ENCODE data around the gene LPIN1. TPM values are rescaled to one million over a fixed set of nuclear protein-coding genes. Genes with fewer than 3 reads are reported as not detected.

The LPIN1 gene
- total and polyA plus RNA-seq, 4 donors, result 10.1 to 27.4 (median 13.4) TPM

DNA sequence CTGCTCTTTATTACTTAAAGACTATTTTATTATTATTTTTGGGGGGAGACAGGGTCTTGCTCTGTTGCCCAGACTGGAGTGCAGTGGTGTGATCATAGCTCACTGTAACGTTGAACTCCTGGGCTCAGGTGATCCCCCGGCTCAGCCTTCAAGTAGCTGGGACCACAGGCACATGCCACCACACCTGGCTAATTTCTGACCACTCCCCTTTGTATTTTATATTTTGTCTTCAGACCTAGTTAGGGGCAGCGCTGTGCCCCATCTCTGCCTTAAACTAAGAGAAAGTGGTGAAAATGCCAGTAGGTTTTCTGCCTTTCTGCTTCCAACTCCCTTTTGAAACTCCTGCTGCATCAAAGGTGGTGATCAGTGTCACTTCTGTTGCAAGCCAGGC, 82.5 kb downstream of the LPIN1 start:
- TF ChIP-seq SP1 (IDR thresholded peaks at IDR 0.05) (no peak), NR2F2 (IDR thresholded peaks at IDR 0.05) (no peak), GABPA (IDR thresholded peaks at IDR 0.05 in 1 of 2, conservative IDR thresholded peaks at IDR 0.05 in 1 of 2) (no peak), TAF1 (conservative IDR thresholded peaks at IDR 0.05) (no peak)
- no peak overlapping the region for H3K9ac ChIP-seq (ENCODE audit: low read depth in 1 of 2, low read length in 2 of 2)
- no peak for DNase-seq (ENCODE audit: low spot score)
- peaks cover 6 to 24% (median 20%) of the 10 kb centered on the region in 4 donors for H3K4me1 ChIP-seq (ENCODE audit: control insufficient read depth in 4 of 4, insufficient read depth in 4 of 4, low read length in 3 of 4)
- H3K27me3 ChIP-seq (ENCODE audit: control insufficient read depth in 4 of 4, insufficient read depth in 4 of 4, low read length in 3 of 4), result no peaks in the 10 kb centered on the region
- H3K36me3 ChIP-seq (ENCODE audit: control insufficient read depth in 4 of 4, insufficient read depth in 3 of 4, low read depth in 1 of 4, low read length in 3 of 4), result peaks cover 13 to 23% (median 19%) of the 10 kb centered on the region in 4 donors
- H3K4me3 ChIP-seq (ENCODE audit: low read depth in 1 of 3, low read length in 3 of 3), result no peak overlapping the region
- peak overlapping the region; percentile 67 to 85 for H3K27ac ChIP-seq (ENCODE audit: low read depth in 1 of 2, low read length in 2 of 2)
- WGBS, result 88% methylated on average over 3 of the region's 3 CpGs
- H3K9me3 ChIP-seq (ENCODE audit: control insufficient read depth in 4 of 4, low read length in 3 of 4), result no peaks in the 10 kb centered on the region

DNA sequence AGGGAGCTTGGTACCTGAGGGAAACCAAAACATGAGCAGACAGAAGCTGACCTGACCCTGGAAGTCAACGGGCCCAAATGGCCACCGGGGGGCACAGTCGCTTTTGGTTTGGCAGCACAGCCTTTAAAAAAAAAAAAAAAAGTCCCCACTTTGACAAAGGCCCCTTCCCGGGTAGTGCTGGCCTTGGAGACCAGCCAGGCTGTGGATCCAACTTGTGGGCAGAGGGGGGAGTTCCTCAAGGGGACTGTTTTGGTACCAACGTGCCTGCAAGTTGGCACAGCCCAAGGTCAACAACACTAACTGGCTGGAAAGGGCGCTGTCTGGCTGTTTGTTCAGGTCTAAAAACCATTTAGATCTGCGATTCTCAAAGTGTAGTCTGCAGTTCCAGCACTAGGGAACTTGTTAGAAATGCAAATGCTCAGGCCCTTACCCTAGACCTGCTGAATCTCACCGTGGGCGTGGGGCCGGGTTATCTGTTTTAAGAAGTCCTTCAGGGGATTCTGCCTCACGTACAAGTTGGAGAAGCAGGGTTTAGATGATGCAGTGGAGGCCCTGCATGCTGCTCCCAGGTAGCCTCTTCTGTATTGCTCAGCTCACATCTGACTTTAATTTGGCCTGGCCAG, 83.0 kb downstream of the LPIN1 start:
- 14% methylated on average over 11 of the region's 11 CpGs for WGBS
- TF ChIP-seq HNF4A (conservative IDR thresholded peaks at IDR 0.05) (peak in 1 of 2 donors; percentile 43), FOXA1 (IDR thresholded peaks at IDR 0.05) (no peak), HNF4G (IDR thresholded peaks at IDR 0.05) (no peak), RXRA (IDR thresholded peaks at IDR 0.05) (peak in 1 of 2 donors; percentile 44), RAD21 (IDR thresholded peaks at IDR 0.05) (peak; percentile 74 to 76), CTCF (IDR thresholded peaks at IDR 0.05; ENCODE audit: low read depth, low read length, missing input control) (peak; percentile 45), SP1 (IDR thresholded peaks at IDR 0.05) (peak; percentile 51)
- Histone ChIP-seq H3K9ac (ENCODE audit: low read depth in 1 of 2, low read length in 2 of 2) (no peak overlapping the region), H3K4me1 (ENCODE audit: control insufficient read depth in 4 of 4, insufficient read depth in 4 of 4, low read length in 3 of 4) (peaks cover 6 to 24% (median 20%) of the 10 kb centered on the region in 4 donors), H3K4me3 (ENCODE audit: low read depth in 1 of 3, low read length in 3 of 3) (no peak overlapping the region), H3K36me3 (ENCODE audit: control insufficient read depth in 4 of 4, insufficient read depth in 3 of 4, low read depth in 1 of 4, low read length in 3 of 4) (peaks cover 10 to 18% (median 16%) of the 10 kb centered on the region in 4 donors), H3K27ac (ENCODE audit: low read depth in 1 of 2, low read length in 2 of 2) (peak overlapping the region; percentile 67 to 85), H3K27me3 (ENCODE audit: control insufficient read depth in 4 of 4, insufficient read depth in 4 of 4, low read length in 3 of 4) (no peaks in the 10 kb centered on the region), H3K9me3 (ENCODE audit: control insufficient read depth in 4 of 4, low read length in 3 of 4) (peaks cover 0 to under 1% (median under 1%) of the 10 kb centered on the region in 4 donors)
- peak; percentile 56 for DNase-seq (ENCODE audit: low spot score)

DNA sequence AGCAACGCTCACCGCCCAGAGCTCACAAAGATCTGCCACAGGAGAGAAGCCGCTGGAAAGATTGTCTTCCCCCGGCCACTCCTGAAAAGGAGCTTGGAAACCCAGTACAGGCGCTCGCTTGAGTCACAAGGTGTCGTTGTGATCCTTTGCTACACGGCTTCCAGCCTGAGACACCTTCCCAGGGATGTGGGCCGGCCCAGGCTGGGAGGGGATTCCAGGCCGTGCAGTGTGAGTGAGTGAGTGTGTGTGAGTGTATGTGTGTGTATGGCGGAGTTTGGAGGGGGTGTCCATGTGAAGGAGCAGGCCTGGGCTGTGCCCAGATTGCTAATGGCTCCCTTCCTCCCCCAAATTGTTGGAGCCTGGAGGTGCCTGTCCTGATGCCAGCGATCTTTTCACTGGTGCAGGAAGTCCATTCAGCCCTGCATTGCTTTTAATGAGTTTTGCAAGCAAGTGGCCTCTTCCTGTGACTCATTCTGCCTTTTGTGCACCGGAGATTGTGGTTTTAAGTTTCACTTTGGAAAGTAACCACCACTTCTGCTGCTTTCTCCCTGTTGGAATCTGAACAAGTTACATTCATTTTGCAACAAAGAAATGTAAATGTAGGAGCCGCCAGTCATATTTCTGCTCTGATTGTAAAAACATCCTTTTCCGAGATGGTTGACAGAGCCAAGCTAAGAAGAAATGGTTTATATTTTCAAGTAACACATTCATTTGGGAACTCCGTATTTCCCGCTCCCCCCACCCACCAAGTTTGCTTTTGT, 83.7 kb downstream of the LPIN1 start:
- peaks cover 3 to 11% (median 10%) of the 10 kb centered on the region in 4 donors for H3K36me3 ChIP-seq (ENCODE audit: control insufficient read depth in 4 of 4, insufficient read depth in 3 of 4, low read depth in 1 of 4, low read length in 3 of 4)
- 21% methylated on average over 17 of the region's 17 CpGs for WGBS
- DNase-seq (ENCODE audit: low spot score), result peak; percentile 38
- peak overlapping the region in 1 of 2 donors; percentile 63 for H3K9ac ChIP-seq (ENCODE audit: low read depth in 1 of 2, low read length in 2 of 2)
- H3K9me3 ChIP-seq (ENCODE audit: control insufficient read depth in 4 of 4, low read length in 3 of 4), result peaks cover 0 to 3% (median under 1%) of the 10 kb centered on the region in 4 donors
- H3K27ac ChIP-seq (ENCODE audit: low read depth in 1 of 2, low read length in 2 of 2), result peak overlapping the region; percentile 67 to 85
- peaks cover 6 to 24% (median 20%) of the 10 kb centered on the region in 4 donors for H3K4me1 ChIP-seq (ENCODE audit: control insufficient read depth in 4 of 4, insufficient read depth in 4 of 4, low read length in 3 of 4)
- peak overlapping the region in 2 of 3 donors; percentile 44 to 51 for H3K4me3 ChIP-seq (ENCODE audit: low read depth in 1 of 3, low read length in 3 of 3)
- no peaks in the 10 kb centered on the region for H3K27me3 ChIP-seq (ENCODE audit: control insufficient read depth in 4 of 4, insufficient read depth in 4 of 4, low read length in 3 of 4)
- TF ChIP-seq GABPA (IDR thresholded peaks at IDR 0.05 in 1 of 2, conservative IDR thresholded peaks at IDR 0.05 in 1 of 2), result no peak
- TF ChIP-seq FOXA1 (IDR thresholded peaks at IDR 0.05), result no peak
- TF ChIP-seq YY1 (IDR thresholded peaks at IDR 0.05), result peak; percentile 46
- TF ChIP-seq ZBTB33 (IDR thresholded peaks at IDR 0.05), result no peak
- no peak for TF ChIP-seq NR2F2 (IDR thresholded peaks at IDR 0.05)
- no peak for TF ChIP-seq ATF3 (IDR thresholded peaks at IDR 0.05)
- no peak for TF ChIP-seq FOXA2 (IDR thresholded peaks at IDR 0.05)
- TF ChIP-seq, protein P1, sequence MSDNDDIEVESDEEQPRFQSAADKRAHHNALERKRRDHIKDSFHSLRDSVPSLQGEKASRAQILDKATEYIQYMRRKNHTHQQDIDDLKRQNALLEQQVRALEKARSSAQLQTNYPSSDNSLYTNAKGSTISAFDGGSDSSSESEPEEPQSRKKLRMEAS (IDR thresholded peaks at IDR 0.05), result peak; percentile 36
- peak; percentile 8 to 30 for TF ChIP-seq HNF4A (conservative IDR thresholded peaks at IDR 0.05)
- peak; percentile 8 for TF ChIP-seq CTCF (IDR thresholded peaks at IDR 0.05; ENCODE audit: low read depth, low read length, missing input control)
- peak; percentile 95 for TF ChIP-seq JUND (IDR thresholded peaks at IDR 0.05)
- TF ChIP-seq SP1 (IDR thresholded peaks at IDR 0.05), result peak; percentile 81
- no peak for TF ChIP-seq TAF1 (conservative IDR thresholded peaks at IDR 0.05)

Data from liver (tissue), 9 donors.